GM18861 (cell line): Measurements from ENCODE around the gene NELFCD.
"Not testable (repeated sequence)": the region's sequence is repeated elsewhere in the genome, so short reads cannot be mapped to it uniquely, and the experiment has no call there.

ENCODE experiments used
- ATAC-seq: cut with Tn5 transposase; IDR thresholded peaks from one replicate; pipeline ENCODE4 v1.9.1; 2021; ENCODE audit not compliant: unreplicated experiment

Gene NELFCD

DNA sequence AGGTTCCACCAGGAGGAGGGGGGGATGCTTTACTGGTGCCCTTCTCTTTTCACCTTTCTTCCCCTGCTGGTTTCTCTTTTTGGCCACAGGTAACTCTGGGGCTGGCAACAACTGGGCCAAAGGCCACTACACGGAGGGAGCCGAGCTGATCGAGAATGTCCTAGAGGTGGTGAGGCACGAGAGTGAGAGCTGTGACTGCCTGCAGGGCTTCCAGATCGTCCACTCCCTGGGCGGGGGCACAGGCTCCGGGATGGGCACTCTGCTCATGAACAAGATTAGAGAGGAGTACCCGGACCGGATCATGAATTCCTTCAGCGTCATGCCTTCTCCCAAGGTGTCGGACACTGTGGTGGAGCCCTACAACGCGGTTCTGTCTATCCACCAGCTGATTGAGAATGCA is 42.6 kb downstream of the NELFCD start:
- ATAC-seq, result no peak

DNA sequence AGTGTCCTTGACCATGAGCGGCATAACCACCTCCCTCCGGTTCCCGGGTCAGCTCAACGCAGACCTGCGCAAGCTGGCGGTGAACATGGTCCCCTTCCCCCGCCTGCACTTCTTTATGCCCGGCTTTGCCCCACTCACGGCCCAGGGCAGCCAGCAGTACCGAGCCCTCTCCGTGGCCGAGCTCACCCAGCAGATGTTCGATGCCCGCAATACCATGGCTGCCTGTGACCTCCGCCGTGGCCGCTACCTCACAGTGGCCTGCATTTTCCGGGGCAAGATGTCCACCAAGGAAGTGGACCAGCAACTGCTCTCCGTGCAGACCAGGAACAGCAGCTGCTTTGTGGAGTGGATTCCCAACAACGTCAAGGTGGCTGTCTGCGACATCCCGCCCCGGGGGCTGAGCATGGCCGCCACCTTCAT is 43.1 kb downstream of the NELFCD start:
- ATAC-seq, result no peak

DNA sequence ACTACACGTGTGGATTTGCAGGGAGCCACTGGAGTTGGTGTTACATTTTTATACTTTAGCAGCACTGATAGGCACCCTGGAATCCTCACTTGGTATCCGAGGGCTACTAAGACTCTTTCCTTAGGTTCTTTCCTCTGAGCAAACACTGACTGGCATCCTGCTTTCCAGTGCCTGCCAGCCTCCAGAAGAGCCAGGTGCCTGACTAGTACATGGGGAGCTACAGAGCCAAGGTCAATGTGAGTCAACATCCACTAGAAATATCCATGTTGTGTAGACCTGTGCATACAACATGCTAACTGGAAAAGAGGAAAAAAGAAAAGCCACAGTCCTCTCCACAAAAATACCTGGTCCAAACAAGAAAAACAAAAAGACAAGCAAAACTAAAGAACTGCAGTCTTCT is 44.0 kb downstream of the NELFCD start:
- no peak for ATAC-seq

DNA sequence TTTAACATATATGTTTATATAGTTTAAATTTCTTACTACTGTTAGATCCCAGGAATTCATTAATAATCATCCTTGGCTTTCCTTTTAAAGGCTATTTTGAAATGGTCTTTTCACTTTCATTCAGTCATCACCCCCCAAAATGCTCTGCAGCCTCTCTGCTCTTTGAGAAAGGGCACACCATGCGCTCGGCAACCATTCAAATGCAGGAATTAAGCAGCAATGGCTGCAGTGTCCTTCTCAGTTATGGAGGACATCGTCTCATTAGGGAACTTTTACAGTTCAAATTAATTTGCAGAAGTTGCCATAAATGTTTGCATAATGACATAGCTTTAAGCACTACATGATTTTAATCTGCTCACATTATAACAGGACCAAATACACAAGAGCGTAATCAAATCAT is 44.5 kb downstream of the NELFCD start:
- no peak for ATAC-seq

DNA sequence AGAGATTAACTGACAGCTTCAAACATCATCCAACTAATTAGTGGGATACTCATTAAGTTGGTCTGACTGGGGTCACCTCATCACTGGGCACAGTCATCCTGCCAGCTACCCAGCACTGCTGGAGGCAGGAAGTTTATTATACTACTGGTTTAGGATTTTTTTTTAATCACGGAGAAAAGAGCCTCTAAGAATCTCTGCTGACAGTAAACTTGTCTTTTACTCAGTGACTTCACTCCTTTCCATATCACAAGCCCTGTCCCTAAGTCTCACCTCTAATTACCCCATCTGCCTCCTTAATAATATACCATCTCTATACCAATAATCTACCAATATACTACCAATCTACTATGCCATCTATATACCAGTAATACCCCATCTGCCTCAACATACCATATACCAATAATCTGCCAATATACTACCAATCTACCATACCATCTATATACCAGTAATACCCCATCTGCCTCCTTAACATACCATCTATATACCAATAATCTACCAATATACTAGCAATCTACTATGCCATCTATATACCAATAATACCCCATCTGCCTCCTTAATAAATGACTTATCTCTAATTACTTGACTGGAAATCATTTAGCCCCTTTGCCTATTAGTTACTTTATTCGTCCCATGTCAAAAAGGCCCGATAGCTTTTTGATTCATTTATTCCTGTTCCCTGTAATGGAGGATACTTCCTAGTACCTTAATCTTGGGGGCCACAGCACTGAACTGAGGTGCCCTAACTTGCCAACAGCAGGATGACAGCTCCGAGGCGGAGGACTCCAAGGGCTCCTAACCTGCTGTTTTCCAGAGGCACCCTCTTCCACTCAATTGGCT is 46.1 kb downstream of the NELFCD start:
- no peak for ATAC-seq

DNA sequence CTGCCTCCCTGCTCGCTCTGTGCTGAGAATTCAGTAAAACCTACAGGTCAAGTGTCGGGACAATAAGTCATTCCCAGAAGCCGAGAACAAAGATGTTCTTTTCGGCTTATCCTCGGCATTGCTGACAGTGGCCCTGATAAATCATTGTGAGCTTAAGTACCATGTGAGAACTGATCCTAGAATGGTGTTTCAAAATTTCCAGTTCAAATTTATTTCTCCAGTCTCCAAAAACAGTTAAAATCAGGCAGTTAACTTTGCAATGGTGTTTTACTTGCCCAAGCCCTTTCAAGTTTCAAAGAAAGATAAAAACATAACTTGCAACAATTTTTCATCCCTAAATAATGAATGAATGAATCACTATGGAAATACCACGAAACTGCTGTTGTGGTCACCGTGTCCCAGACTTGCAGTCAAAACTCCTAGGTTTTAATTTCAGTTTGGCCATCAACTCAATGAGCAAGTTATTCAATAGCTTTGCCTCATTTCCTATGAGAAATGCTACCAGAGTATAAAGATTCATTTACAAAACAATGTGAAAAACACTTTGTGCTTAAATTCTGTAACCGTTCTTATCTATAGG is 46.8 kb downstream of the NELFCD start:
- ATAC-seq, result no peak

DNA sequence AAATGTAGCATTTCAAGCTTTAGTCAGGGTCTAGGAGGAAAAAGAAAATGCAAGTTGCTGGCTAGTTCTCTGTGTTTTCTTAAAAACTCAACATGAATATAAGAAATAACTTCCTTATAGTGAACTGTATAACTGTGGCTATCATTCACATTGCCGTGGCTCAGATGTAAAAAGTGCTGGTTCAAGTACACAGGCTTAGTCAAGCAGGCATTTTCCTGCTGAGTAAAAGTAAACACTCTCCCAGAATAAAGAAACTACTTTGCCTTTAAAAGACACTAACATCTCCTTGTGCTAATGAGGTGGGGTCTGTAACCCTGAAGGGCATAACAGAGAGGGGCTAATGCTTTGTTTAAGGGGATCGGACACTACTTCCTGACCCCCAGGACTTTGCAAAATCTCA is 47.8 kb downstream of the NELFCD start:
- no peak for ATAC-seq

DNA sequence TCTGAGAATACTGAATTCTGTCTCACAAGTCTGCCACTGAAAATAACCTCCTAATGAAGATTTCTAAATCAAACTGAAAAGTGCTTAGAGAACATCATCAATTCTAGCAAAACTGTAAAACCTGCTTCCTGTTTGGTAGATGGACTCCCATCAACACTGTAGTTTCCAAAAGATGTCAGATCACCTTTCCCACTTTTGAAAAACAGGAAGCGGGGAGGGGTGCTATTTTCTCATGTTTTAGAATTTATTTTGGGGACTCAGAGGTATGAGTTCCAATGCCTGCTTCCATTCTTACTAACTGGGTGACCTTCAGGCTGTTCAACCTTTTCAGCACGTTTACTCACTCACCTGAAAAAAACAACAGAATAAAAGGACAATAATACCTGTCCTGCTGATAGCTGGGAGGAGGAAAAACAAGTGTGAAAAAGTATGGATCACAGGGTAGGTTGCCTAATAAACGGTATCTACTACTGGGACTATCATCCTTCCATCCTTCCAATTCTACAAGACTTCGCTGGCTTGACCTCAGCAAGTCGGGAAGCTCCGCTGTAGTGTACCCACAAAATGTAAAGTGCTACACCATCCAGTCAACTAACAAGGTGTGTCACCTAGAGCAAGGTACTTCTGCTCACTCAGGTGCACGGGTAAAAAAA is 50.0 kb downstream of the NELFCD start:
- ATAC-seq, result no peak

DNA sequence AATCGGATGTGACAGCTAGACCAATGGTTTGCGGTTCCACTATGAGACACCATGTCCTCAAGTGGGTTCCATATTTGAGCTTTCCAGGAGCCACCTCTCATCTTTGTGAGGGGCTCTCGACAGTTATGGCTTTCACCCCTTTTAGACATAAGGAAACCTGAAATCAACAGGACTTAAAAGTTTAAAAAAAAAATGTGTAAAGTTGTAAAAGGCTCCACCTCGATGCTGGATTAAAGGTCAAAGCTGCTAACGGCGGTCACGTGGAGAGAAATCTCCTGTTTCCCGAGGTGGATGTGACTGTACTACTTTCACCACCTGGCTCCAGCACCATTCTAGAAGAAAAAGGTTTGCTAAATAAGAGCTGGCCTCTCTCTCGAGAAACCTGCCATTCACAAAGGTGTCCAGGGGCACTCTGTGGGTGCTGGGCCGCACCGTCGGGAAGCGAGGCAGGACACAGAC is 50.5 kb downstream of the NELFCD start:
- ATAC-seq, result no peak

DNA sequence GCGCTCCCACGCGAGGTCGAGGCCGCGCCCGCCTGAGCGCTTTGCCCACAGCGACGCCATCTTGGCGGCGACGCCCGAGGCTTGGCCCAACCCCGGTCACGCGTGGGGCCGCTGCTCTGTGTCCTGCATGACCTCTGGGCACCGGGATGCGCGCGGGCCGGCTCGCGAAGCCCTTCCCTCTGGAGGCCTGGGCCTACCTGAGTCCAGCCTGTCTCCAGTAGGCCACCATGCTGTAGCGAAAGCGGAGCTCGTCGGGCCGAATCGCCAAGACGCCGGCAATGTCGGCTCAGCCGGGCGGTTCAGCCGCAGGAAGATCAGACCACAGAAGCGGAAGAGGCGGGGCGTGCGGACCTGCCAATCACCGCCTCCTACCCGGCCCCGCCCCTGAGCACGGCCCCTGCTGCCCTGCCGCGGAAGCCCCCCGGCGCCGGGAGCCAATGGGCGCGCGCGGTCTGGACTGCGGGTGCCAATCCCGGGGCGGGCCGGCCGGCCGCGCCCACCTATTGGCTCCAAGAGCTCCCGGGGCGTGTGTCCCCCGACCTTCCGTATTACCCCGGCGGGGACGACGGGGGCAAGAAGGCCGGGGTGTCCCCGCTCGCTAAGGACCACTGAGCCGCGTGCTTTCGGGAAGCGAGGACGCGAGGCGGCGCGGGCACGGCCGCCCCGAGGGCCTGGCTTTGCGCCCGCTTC is 51.1 kb downstream of the NELFCD start, which contains the start of gene ATP5F1E:
Gene ATP5F1E, minus strand, starts transcription at position 313 of the 690 bp plus-strand sequence. Its CDS starts 84 bp downstream, at position 229.
- ATAC-seq, result peak; percentile 85

DNA sequence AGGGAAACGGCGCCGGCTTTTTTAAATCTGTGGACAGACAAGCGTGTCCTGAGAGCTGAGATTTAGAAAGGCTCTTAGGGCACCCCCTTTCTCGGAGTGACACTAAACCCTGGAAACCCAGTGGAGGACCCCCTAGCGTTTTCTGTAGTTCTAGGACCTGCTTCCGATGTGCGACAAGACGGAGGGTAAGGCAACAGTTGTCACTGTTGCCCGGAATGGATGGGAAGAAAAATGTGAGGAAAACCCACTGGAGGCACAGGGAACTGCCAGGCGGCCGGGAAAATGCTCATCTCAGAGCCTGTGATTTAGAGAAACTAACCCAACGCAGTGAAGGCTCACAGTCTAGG is 51.6 kb downstream of the NELFCD start:
- no peak for ATAC-seq

DNA sequence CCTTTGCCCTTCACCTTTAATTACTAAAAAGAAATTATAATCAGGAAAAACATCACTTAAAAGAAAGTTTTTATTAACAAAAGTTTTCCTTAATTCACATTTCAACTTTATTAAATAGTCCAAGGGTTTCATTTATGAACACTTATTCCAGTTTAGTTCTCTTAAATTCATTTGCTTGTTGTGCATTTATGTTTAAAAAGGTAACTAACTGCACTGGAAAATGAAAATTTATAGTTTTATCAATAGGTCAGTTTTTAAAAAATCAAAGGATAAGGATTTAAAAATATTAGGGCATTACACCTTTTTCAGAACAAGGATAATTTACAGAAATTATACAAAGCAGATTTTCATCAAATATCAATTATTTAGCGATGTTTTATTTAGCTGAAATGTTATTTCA is 52.0 kb downstream of the NELFCD start:
- ATAC-seq, result no peak

DNA sequence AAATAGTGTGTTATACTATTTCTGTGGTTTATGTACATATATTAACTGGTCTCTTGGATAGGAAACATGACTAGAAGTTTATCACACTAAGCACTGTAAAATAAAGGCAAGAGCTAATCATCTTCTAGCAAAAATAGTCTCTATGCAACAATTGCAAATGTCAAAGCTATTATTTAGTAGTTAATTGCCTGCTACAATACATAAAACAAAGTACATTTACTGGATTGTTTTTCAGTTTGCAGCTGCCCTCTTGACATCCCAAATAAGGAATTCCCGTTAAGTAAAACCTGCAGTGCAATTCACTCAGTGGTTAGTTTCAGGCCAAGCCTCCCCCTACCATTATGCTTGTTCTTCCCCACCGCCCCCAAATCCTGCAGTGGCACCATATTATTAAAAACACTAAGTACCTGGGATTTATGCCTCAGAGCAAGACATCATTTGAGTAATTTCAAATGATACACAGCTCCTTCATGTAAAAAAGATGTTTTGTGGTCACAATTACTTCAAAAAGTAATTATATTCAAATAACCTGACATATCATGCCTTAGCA is 52.6 kb downstream of the NELFCD start:
- no peak for ATAC-seq

DNA sequence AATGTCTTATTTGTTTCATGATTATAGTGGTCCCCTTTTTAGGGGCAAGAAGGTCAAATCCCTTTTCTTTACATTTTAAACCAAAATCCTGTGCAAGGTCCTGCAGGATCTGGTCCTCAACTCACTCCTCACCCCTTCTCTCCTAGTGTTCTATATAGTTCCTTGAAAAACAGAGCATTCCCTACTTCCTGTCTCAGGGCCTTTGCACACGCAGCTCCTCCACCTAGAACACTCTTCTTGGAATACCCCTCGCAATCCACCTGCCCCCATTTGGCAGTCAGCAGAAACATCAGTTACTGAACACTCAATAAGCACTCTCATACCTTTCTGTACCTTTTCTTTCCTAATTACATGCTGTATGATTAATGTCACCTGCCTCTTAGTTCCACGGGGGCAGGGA is 54.3 kb downstream of the NELFCD start:
- ATAC-seq, result no peak

DNA sequence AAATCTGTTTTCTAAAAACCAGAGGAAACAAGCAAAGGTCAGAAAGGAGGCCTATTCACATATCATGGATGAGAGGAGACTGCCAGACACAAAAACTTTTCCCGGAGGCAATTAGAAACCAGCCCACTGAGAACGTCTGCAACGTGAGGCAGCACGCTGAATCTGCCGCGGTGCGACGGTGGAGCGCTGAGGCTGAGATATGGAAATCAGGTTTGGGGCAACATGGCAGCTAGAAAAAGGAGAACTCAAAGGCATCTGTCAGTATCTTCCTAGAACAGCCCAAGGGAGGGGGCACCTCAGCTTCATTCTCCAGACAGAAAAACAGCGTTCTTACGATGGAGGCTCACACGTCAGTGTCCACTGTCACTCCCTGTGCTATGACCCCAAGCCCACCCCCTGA is 56.3 kb downstream of the NELFCD start:
- no peak for ATAC-seq

DNA sequence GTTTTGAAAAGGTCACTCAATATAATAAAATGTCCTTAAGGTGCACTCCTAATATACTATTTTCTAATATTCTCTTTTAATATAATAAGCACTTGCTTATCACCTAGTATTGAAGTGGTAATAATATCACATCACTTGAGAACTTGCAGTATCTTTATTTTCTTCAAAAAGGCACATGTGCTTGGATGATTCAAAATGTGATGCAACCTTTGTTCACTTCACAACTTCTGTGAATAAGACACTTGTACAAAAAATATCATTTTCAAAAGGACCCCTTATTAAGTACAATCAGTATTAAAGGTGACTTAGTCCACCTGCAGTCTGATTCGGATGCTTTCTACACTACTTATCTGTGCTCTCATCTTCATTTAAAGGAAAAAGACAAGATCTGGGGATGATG is 58.2 kb downstream of the NELFCD start:
- no peak for ATAC-seq

DNA sequence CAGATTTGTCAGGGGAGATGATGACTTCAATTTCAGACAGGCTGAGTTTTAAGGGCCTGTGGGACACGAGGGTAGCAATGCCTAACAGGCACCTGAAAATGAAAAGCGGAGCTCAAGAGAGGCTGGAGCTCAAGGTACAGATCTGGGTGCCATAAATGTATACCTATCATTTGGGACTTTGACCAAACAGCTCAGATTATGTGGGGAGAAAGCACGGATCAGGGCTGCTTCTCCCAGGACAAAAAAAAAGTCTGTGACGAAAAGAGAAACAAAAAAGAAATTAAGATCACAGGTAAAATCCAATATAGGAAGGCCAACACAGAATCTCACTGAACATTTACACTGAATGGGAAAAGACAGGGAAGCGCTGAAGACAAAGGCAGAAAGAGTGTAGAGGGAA is 59.6 kb downstream of the NELFCD start:
- ATAC-seq, result no peak

DNA sequence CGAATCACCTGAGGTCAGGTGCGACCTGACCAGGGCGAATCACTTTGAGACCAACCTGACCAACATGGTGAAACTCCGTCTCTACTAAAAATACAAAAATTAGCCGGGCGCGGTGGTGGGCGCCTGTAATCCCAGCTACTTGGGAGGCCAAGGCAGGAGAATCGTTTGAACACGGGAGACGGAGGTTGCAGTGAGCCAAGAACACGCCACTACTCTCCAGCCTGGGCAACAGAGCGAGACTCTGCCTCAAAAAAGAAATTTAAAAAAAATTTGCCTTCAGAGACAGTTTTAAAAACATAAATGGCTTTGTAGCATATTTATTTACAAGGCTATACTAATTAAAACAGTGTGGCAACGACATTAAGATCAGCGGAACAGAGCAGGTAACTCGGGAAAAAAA is 60.4 kb downstream of the NELFCD start:
- not testable (repeated sequence) for ATAC-seq

DNA sequence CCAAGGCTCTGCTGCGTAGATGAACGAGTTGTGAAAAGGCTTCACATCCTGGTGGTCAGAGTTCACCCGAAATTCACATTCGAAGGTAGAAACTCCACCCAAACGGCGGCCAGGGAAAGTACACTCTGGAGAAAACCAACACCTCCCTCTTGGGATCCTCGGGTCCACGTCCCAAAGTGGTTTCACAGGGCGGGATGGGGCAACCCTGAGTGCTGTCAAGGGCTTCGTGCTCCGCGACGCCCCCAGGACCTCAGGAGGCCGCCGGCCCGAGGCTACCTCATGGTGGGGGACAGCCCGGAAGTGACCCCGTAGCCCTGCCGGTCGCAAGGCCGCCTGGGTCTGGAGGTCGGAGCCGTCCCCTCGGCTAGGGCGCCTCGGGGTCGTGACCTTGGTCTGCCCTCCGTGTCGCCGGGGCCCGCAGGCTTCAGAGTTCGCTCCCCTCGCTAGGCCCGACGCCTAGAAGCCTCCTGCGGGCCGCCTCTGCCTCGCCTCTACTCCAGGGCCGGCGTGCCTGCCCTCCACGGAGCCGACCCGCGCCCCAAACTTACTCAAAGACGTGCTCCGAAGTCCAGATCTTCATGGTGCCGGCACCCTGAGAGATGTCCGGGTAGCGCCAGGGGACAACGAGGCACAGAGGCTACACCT is 61.2 kb downstream of the NELFCD start, which contains the start of gene PRELID3B:
Gene PRELID3B, minus strand, starts transcription at position 636 of the 645 bp plus-strand sequence. Its CDS starts 56 bp downstream, at position 580.
- peak; percentile 6 for ATAC-seq

DNA sequence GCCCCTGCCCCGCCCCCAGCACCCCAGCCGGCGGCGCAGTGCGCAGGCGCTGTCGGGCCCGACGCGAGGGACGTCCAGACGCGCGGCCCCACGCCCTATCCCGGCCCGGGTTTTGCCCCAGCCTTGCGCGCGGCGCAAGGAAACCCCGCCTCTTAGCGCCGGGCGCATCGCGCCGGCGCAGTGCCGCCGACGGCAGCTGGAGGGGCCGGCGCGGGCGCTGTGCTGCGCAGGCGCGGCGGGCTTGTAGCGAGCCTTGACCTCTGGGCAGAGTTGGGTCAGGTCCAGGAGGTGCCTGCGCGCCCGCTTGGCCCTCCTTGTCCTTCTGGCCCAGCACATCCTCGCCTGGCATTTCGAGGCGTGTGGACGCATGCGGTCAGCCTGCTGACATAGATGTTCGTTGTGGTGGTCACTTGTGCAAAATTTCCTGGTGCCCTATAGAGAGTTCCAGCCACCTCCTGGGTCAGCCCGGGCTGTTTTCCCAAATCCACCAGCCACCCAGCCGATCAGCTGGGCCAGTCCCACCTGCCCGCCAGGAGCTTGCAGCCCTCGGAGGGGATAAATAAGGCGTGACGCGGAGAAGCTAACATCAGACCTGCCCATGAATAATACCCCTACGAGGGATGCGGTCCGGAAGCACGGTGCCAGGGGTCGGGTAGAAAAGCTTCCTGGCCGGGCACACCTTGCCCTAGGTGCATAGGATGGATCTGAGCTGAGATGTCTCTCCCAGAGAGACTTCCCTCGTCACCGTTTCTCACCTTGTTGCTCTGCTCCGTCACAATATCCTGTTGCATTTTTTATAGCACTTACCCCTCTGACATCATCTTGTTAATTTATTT is 62.0 kb downstream of the NELFCD start:
- ATAC-seq, result peak; percentile 86
